ENCODE results near the gene KIAA1755. TPM values are rescaled to one million over a fixed set of nuclear protein-coding genes. Genes with fewer than 3 reads are reported as not detected.

KIAA1755 gene
- total RNA-seq, 4 donors from 2014 or later = 1.1 to 3.6 (median 2.1) TPM

DNA sequence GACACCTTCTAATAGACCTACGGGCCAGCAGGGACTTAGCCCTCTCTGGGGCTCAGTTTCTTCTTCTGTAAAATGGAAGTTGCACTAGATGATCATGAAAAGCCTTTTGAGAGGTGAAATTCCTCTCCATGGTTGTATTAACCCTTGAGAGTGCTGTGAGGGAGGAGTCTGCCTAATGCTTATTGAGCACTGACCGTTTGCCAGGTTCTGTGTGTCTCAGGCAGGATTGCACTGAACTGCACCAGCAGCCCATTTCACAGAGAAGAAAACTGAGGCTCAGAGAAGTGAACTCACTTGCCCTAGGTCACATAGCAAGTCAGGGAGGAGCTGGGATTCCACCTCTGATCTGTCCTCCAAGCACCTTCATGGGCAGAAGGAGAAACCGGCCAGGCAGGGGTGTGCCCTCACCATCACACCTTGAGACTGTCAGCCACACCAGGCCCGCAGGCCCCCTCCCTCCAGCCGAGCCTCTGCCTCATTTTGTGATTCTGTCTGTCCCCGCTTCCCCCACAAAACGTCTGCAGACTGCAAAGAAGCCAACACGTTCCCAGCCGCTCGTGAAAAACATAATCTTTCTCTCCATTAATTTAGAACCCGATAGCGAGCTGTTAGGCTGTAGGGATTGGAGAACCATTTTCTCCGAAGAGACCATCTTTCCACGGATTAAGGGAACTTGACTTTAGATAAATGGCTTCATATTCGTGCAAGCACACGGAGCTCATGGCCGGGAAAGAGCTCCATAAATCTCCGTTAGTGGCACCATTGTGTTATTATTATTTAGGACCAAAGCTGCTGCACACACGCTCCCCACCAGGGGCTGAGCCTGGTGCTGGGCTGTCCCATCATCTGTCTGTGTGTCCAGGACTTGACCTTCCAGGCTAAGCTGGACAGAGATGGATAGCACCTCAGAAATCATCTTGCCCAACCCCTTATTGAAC, 46.0 kb downstream of the KIAA1755 start:
- TF ChIP-seq, protein P1, sequence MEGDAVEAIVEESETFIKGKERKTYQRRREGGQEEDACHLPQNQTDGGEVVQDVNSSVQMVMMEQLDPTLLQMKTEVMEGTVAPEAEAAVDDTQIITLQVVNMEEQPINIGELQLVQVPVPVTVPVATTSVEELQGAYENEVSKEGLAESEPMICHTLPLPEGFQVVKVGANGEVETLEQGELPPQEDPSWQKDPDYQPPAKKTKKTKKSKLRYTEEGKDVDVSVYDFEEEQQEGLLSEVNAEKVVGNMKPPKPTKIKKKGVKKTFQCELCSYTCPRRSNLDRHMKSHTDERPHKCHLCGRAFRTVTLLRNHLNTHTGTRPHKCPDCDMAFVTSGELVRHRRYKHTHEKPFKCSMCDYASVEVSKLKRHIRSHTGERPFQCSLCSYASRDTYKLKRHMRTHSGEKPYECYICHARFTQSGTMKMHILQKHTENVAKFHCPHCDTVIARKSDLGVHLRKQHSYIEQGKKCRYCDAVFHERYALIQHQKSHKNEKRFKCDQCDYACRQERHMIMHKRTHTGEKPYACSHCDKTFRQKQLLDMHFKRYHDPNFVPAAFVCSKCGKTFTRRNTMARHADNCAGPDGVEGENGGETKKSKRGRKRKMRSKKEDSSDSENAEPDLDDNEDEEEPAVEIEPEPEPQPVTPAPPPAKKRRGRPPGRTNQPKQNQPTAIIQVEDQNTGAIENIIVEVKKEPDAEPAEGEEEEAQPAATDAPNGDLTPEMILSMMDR (IDR thresholded peaks at IDR 0.05; ENCODE audit: low read depth) = no peak

DNA sequence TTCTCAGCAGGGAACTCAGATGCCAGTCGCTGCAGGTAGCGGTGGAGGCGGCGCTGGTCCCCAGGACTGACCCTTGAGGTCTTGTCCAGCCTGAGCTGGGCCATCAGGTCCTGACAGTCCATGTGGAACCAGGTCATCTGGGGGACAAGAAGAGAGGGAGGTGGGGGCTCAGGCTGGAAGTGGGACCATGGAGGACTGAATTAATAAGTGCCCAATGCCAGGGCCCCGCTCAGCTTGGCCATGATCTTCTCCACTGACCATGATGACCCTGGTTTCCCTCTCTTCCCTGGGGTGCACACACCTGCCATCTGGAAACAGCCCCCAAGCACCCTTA, 47.0 kb downstream of the KIAA1755 start:
- TF ChIP-seq, protein P1 (IDR thresholded peaks at IDR 0.05; ENCODE audit: low read depth) = no peak

- TF ChIP-seq, protein P1 (IDR thresholded peaks at IDR 0.05; ENCODE audit: low read depth) = no peak
Observed at GRCh38 chr20:38212806-38213606, 47.5 kb downstream of the KIAA1755 start.

- TF ChIP-seq, protein P1 (IDR thresholded peaks at IDR 0.05; ENCODE audit: low read depth) = no peak
Observed at GRCh38 chr20:38211200-38212097, 49.1 kb downstream of the KIAA1755 start.

- TF ChIP-seq, protein P1 (IDR thresholded peaks at IDR 0.05; ENCODE audit: low read depth) = no peak
Observed at GRCh38 chr20:38210741-38211140, 49.8 kb downstream of the KIAA1755 start.

DNA sequence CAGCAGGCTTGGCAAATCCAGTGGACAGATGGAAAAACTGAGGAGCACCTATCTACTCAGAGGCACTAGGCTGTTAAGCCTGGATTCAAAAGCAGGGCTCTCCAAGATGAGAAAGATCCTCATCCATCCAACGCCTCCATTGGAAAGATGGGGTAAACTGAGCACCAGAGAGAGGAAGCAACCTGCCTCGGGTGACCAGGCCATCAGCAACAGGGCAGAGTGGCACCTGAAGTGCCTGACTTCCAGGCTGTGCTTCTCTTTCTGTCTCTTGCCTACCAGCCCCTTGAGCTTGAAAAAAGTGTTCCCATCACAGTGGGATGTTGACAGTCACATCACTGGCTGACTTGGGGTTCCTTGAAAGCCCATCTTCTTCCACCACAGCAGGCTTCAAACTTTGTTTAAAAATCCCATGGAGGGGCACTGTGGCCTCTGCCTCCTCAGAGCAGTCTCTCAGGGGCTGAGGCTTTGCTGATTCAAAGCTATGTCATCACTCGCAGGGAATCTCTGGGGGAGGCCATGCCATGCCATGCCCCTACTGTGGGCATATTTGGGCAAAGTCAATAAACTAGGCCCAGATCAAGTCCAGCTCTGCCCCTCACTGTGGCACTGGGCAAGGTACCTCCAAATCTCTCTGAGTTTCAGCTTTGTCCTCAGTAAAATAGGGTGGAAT, 50.7 kb downstream of the KIAA1755 start:
- TF ChIP-seq, protein P1 (IDR thresholded peaks at IDR 0.05; ENCODE audit: low read depth) = no peak
